ENCODE data around the gene PTOV1. TPM values are rescaled to one million over a fixed set of nuclear protein-coding genes. Genes with fewer than 3 reads are reported as not detected.

The PTOV1 gene
- total and polyA plus RNA-seq, 12 donors = 78.7 to 620 (median 275) TPM

- Histone ChIP-seq H3K27me3 (no peaks in the 10 kb centered on the region), H3K27ac (no peak overlapping the region), H3K4me3 (no peak overlapping the region), H3K4me1 (replicated peaks in 1 of 2) (no peaks in the 10 kb centered on the region), H3K36me3 (replicated peaks in 1 of 2) (peaks cover 0 to 56% of the 10 kb centered on the region in 2 donors), H3K9me3 (replicated peaks in 1 of 3) (no peaks in the 10 kb centered on the region)
- WGBS, 4 donors = 90 to 94% (median 93%) methylated on average over 16 to 18 of the region's 18 CpGs
- TF ChIP-seq CTCF (IDR thresholded peaks at IDR 0.05) (no peak), POLR2A (IDR thresholded peaks at IDR 0.05) (no peak)
- intact Hi-C loops (cut with DNase I) = no loop called here
- DNase-seq = no peak
These were observed 11.9 kb upstream of the PTOV1 start for GRCh38 chr19:49838885-49839588.

- H3K36me3 ChIP-seq (replicated peaks in 1 of 2) = peaks cover 0 to 49% of the 10 kb centered on the region in 2 donors
- H3K4me3 ChIP-seq = no peak overlapping the region
These were observed 11.2 kb upstream of the PTOV1 start for GRCh38 chr19:49839713-49840112.

GRCh38 chr19:49840321-49840720 is 10.6 kb upstream of the PTOV1 start:
- no peak for DNase-seq
- H3K27me3 ChIP-seq = no peaks in the 10 kb centered on the region
- WGBS, 4 donors = 90 to 93% (median 91%) methylated on average over 11 of the region's 11 CpGs
- H3K27ac ChIP-seq = no peak overlapping the region
- H3K4me1 ChIP-seq (replicated peaks in 1 of 2) = no peaks in the 10 kb centered on the region
- H3K9me3 ChIP-seq (replicated peaks in 1 of 3) = no peaks in the 10 kb centered on the region
- no peak for TF ChIP-seq POLR2A (IDR thresholded peaks at IDR 0.05)
- no peak for TF ChIP-seq CTCF (IDR thresholded peaks at IDR 0.05)
- H3K4me3 ChIP-seq = no peak overlapping the region
- peaks cover 0 to 43% of the 10 kb centered on the region in 2 donors for H3K36me3 ChIP-seq (replicated peaks in 1 of 2)
- intact Hi-C loops (cut with DNase I) = no loop called here

More at GRCh38 chr19:49839713-49840112, 11.2 kb upstream of the PTOV1 start:
- Histone ChIP-seq H3K4me1 (replicated peaks in 1 of 2) (no peaks in the 10 kb centered on the region), H3K27ac (no peak overlapping the region), H3K27me3 (no peaks in the 10 kb centered on the region), H3K9me3 (replicated peaks in 1 of 3) (no peaks in the 10 kb centered on the region)
- intact Hi-C loops (cut with DNase I) = no loop called here
- TF ChIP-seq POLR2A (IDR thresholded peaks at IDR 0.05) (no peak), CTCF (IDR thresholded peaks at IDR 0.05) (no peak)
- DNase-seq = no peak
- 92 to 94% (median 94%) methylated on average over 11 of the region's 11 CpGs for WGBS, 4 donors

- 86 to 91% (median 88%) methylated on average over 17 of the region's 17 CpGs for whole genome bisulfite sequencing, 4 donors
- Histone ChIP-seq H3K4me3 (no peak overlapping the region), H3K4me1 (replicated peaks in 1 of 2) (no peaks in the 10 kb centered on the region), H3K27me3 (no peaks in the 10 kb centered on the region), H3K27ac (no peak overlapping the region), H3K36me3 (replicated peaks in 1 of 2) (peaks cover 0 to 39% of the 10 kb centered on the region in 2 donors), H3K9me3 (replicated peaks in 1 of 3) (no peaks in the 10 kb centered on the region)
- DNase-seq = no peak
- TF ChIP-seq CTCF (IDR thresholded peaks at IDR 0.05) (no peak), POLR2A (IDR thresholded peaks at IDR 0.05) (no peak)
- intact Hi-C loops (cut with DNase I) = no loop called here
These were observed 10.2 kb upstream of the PTOV1 start for GRCh38 chr19:49840736-49841249.
